Body of pancreas (tissue), 4 donors: ENCODE measurements around the gene ZNF425.

Experiments
- CTCF ChIP-seq, 7 experiments: fragments of 450-650 bp in 4 of 7; fragments of 200-600 bp in 3 of 7; sonication (generic) in 3 of 7; IDR thresholded peaks; one replicate each; pipeline ENCODE4 v1.5.1; 2016 to 2019; ENCODE audit warnings: antibody characterized with exemption in 7 of 7
- POLR2A ChIP-seq, 3 donors: fragments of 450-650 bp; IDR thresholded peaks; one replicate each; pipeline ENCODE4 v1.6.1; 2016; ENCODE audit warnings: antibody characterized with exemption in 3 of 3, mild to moderate bottlenecking in 2 of 3

- TF ChIP-seq CTCF (IDR thresholded peaks at IDR 0.05) (no peak), POLR2A (IDR thresholded peaks at IDR 0.05) (no peak)
These were observed 51.8 kb downstream of the ZNF425 start for GRCh38 chr7:149074116-149074885.
